Stimulated activated CD4-positive, alpha-beta T cell treated with anti-CD3 and anti-CD28 coated beads, Interleukin-4, amount 100 ng/mL, for 24 hours (primary cell): ENCODE measurements around the gene PRMT2.
A peak's percentile ranks its signal among the peaks of the same experiment; 100 is the strongest.
"Not testable (repeated sequence)": the region's sequence is repeated elsewhere in the genome, so short reads cannot be mapped to it uniquely, and the experiment has no call there.

Source experiments
- DNase-seq: peaks from one replicate; pipeline ENCODE4 v3.0.0-alpha.2; 2020

PRMT2 gene

DNA sequence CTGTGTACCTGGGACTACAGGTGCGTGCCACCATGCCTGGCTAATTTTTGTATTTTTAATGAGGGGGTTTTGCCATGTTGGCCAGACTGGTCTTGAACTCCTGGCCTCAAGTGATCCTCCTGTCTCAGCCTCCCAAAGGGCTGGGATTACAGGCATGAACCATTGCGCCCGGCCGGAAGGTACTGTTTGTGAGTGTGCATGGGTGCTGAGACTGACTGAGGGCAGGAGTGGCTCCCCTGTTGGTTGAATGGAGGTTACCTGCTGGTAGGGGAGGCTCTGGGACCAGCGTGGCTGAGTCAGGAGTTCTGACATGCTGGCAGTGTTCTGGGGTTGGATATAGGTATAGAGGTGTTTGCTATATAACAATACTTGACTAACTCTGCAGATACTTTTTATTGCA, 10.4 kb downstream of the PRMT2 start:
- no peak for DNase-seq

GRCh38 chr21:46646541-46647154, 11.2 kb downstream of the PRMT2 start:
- no peak for DNase-seq

- no peak for DNase-seq
Measured at GRCh38 chr21:46648539-46648938, 13.1 kb downstream of the PRMT2 start.

DNA sequence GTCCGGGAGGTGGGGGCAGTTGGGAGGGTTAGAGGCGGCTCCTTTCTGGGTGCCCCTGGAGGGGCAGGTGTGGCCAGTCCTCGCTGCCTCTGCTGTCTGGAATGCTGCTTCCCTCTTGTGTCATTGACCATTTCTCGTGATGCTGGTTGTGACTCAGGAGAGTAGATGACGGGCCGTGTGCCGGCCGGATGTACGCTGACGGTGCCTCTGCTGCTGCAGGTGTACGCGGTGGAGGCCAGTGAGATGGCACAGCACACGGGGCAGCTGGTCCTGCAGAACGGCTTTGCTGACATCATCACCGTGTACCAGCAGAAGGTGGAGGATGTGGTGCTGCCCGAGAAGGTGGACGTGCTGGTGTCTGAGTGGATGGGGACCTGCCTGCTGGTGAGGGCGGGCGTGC, 13.9 kb downstream of the PRMT2 start:
- no peak for DNase-seq

- no peak for DNase-seq
Measured at GRCh38 chr21:46650476-46651098, 15.1 kb downstream of the PRMT2 start.

DNA sequence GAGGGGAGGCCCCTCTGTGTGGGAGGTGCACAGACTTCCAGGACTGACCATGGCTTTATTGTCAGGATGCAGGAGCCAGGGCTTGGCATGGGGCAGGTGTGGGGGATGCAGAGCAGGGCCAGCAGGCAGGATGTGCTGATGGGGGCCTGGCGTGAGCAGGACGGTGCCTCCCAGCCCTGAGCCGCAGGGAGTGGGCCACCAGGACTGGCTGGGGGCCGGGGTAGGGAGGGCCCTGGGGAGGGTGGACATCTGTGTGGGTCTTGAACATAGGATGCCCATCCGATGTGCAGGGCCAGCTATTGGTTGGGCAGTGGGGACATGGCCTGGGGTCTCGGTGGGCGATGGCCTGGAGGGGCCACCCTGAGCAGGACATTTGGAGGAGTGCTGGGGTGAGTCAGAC, 15.6 kb downstream of the PRMT2 start:
- no peak for DNase-seq

- no peak for DNase-seq
Measured at GRCh38 chr21:46655230-46655629, 19.8 kb downstream of the PRMT2 start.

DNA sequence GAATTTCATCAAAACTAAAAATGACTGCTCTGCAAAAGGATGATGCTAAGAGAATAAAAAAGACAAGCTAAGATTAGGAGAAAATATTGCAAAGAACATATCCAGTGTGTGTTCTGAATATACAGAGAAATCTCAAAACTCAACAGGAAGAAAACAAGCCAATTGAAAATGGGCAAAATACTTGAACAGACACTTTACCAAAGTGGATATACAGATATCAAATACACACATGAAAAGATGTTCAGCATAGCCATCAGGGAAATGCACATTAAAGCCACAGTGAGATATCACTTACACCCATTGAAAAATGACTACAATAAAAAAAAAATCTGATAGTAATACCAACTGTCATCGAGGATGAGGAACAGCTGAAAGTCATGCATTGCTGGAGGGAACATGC, 21.3 kb downstream of the PRMT2 start:
- DNase-seq, result no peak

DNA sequence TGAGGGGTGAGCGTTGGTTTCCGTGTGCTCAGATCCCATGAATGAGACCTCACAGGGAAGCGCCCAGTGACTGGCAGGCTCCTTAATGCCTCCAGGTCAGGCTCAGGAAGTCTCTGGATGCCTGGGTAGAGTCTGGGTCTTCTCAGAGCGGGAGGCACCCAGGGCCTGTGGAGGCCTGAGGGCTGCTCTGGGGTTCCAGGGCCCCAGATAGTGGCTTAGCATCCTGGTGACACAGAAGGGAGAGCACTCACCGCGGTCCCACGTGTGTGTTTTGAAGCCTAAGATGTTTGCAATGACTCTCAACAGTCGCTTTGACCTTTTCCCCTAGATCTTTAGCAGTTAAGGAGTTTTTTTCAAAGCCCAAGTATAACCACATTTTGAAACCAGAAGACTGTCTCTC, 25.0 kb downstream of the PRMT2 start:
- no peak for DNase-seq

DNA sequence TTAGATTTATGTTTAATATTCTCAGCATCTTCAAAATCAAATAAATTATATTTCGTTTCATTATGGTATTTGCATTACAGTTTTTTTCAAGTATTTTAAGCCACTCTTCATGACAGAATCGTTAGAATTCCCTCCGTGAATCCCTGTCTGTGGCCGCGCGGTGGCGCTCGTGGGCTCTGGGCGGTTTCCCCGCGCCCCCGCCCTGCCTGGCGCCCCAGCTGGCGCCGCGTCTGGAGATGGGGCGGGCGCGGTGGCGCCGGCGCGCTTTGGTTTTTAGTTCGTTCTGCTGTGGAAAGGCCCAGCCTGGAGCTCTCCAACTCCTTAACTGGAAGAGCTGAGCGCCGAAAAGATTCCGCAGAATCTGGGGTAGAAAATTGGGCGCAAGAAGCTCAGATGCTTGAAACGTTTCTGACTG, 25.7 kb downstream of the PRMT2 start:
- DNase-seq, result peak; percentile 52

GRCh38 chr21:46661642-46662366, 26.3 kb downstream of the PRMT2 start:
- DNase-seq, result no peak

DNA sequence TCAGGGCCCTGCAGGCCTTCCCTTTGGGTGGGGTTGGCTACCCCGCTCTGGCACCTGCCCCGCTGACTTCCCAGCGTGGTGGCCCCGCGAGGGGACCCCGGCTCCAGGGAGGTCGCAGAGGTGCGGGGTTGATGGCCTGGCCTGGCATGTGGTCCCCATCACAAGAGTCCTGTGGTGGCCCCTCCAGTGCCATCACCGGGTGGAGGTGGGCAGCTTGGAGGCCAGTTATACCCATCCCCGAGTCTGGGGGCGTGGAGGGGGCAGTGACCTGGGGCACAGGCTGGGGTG, 26.8 kb downstream of the PRMT2 start:
- DNase-seq, result no peak

DNA sequence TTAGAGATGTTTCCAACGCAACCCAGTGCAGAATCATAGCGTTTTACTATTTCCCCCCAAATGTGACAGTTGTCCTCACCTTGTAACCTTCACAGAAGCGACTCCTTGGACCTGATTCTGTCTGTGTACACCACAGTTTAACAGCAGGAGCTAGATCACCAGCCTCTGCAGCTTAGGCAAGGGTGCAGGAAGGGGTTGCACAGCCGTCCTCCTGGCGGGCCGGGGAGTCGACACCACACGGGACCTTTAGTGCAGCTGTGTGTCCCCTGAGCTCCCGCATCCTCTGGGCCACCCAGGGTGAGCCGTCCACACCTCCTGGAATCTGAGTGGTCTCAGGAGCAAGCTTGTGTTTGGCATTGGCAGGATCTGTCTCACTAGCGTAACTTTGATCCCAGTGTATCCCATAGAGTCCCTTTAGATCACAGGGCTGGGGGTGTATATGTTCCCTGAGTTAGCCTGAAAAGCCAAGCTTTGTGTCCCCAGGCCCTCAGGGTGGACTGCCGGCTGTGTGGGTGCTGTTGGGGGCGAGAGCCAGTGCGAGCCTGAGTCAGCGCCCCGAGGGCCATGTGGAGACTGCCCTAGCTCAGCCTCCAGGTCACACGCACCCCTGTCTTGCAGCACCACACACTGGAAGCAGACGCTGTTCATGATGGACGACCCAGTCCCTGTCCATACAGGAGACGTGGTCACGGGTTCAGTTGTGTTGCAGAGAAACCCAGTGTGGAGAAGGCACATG, 27.5 kb downstream of the PRMT2 start:
- DNase-seq, result no peak

- no peak for DNase-seq
Measured at GRCh38 chr21:46663754-46664153, 28.3 kb downstream of the PRMT2 start.

- no peak for DNase-seq
Measured at GRCh38 chr21:46664316-46664995, 29.0 kb downstream of the PRMT2 start.

- no peak for DNase-seq
Measured at GRCh38 chr21:46665566-46665965, 30.1 kb downstream of the PRMT2 start.

GRCh38 chr21:46666941-46667740, 31.7 kb downstream of the PRMT2 start:
- DNase-seq, result no peak

GRCh38 chr21:46667741-46668380, 32.4 kb downstream of the PRMT2 start:
- DNase-seq, result no peak

GRCh38 chr21:46668381-46668780, 32.9 kb downstream of the PRMT2 start:
- no peak for DNase-seq

GRCh38 chr21:46668904-46669303, 33.4 kb downstream of the PRMT2 start:
- not testable (repeated sequence) for DNase-seq

- DNase-seq, result no peak
Measured at GRCh38 chr21:46674430-46675007, 39.0 kb downstream of the PRMT2 start.
